Measurements from ENCODE around the gene PDE4B.

DNA sequence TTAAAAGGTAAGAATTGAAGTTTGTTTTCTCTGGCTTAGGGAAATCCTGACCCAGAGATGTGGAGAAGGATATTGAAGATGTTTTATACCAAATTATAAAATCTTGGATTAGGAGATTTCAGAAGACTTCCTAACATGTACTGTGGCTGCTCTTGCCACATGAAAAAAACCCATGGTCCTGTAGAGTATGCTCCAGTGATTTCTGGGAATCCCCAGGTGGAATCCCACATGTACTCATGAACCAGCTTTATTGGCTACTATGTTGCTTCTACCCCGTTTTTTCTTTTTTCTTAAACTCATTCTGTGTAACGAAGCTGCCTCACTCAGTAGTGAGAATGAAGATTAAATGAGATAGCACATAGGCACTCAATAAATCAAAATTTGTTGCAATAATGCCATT lies 608.5 kb downstream of the PDE4B start:
- TF ChIP-seq, protein P1, sequence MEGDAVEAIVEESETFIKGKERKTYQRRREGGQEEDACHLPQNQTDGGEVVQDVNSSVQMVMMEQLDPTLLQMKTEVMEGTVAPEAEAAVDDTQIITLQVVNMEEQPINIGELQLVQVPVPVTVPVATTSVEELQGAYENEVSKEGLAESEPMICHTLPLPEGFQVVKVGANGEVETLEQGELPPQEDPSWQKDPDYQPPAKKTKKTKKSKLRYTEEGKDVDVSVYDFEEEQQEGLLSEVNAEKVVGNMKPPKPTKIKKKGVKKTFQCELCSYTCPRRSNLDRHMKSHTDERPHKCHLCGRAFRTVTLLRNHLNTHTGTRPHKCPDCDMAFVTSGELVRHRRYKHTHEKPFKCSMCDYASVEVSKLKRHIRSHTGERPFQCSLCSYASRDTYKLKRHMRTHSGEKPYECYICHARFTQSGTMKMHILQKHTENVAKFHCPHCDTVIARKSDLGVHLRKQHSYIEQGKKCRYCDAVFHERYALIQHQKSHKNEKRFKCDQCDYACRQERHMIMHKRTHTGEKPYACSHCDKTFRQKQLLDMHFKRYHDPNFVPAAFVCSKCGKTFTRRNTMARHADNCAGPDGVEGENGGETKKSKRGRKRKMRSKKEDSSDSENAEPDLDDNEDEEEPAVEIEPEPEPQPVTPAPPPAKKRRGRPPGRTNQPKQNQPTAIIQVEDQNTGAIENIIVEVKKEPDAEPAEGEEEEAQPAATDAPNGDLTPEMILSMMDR (IDR thresholded peaks at IDR 0.05): no peak
- TF ChIP-seq POLR2A (IDR thresholded peaks at IDR 0.05): no peak

All from sigmoid colon (tissue), 3 donors.